GM21528 (cell line): ENCODE data around the gene RUNDC3A.
"Not testable (repeated sequence)": the region's sequence is repeated elsewhere in the genome, so short reads cannot be mapped to it uniquely, and the experiment has no call there.

Experiments
- ATAC-seq: cut with Tn5 transposase; IDR thresholded peaks from one replicate; pipeline ENCODE4 v1.9.1; 2021; ENCODE audit warnings: mild to moderate bottlenecking, moderate library complexity; ENCODE audit not compliant: unreplicated experiment, low FRiP score

Gene RUNDC3A

DNA sequence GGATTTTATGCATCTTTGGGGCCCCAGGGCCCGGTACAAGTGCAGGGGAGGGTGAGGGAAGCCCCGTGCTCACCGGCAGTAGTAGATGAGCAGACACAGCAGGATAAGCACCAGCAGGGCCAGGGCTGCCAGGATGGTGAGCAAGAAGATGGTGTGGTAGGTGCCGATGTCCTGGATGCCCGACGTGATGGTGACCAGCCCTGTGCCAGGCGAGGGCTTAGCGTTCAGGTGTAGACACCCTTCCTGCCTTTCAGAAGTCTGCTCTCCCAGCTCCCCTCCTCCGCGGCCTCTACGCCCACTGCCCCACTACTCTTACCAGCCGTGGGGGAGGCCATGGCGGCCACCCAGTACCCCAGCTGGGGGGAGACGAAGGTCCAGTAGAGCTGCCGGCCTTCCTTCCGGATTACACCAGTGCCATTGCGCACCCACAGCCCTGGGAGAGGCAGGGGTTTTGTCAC, 47.3 kb downstream of the RUNDC3A start:
- ATAC-seq, result no peak

DNA sequence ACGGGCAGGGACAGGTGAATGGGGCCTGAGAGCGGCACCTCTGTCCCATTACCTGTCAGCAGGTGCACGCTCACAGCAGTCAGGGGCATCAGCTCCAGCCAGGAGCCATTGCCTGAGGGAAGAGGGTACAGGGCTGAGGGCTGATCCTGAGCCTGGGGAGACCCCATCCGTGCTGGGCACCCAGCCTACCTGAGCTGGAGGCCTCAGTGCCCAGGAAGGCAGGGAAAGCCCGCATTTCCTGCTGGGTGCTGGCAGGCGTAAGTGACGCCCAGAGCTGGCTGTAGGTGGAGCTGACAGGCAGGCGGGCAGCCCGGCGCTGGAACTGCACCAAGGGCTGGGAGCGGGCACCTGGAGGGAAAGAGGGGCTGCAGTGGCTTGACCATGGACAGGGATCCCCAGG, 47.8 kb downstream of the RUNDC3A start:
- ATAC-seq, result no peak

DNA sequence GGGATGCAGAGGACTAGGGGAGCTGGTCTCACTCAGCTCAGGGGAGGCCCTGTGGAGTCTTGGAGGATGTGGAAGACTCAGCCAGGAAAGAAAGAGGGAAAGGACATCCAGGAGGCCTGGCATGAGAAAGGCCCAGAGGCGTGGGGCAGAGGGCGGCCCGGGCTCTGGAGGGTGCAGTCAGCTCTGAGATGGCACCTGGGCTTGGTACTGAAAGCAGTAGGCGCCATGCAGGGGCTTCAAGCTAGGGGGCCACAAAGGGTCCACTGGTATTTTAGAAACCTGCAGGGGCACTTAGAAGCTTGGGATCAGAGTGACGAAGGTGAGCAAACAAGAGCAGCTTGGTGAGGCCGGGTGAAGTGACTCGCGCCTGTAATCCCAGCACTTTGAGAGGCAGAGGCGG, 49.7 kb downstream of the RUNDC3A start:
- ATAC-seq, result no peak

DNA sequence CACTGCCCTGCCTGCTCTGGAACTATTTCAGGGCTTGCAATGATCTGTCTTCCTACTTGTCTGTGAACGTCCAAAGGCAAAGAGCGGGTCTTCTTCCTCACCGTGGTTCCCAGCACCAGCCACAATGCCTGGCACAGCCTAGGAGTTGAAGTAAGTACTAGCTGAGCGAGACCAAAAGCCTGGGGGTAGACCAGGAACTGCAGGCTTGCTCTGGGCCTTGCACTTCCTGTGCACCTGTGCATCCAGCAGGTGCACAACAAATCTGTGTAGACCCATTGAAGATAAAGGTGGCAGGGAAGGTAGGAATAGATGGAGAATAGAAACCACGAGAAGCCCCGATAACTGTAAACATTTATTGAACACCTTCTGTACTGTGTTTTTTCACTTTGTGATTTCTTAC, 50.6 kb downstream of the RUNDC3A start:
- no peak for ATAC-seq

DNA sequence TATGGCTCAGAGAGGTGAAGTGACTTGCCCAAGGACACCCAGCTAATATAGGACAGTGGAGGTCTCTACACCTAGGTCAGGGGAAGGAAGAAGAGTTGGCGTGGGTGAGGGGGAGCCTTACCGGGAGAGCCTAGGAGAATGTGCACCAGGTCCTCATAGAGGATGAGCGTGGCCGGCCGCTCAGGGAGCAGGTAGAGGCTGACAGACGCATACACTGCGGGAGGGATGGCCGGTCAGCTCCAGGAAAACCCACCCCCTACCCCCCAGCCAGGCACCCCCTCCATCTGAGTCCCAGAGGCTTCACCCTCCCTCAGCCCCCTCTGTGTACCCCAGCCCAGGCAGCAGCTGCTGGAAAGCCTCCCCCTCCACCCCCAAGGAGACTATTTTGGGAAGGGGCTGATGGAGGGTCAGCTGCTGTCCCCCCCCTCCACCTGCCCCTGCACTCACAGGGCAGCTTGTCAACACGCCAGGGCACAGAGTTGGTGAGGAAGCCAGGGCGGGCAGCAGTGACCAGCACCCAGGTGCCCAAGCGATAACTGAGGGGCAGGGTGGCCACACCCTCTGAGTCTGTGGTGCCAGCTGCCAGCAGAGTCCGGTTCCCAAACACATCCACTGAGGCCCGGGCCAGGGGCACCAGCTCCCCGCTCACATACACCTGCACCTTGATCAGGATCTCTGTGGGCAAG, 51.2 kb downstream of the RUNDC3A start:
- ATAC-seq, result no peak

DNA sequence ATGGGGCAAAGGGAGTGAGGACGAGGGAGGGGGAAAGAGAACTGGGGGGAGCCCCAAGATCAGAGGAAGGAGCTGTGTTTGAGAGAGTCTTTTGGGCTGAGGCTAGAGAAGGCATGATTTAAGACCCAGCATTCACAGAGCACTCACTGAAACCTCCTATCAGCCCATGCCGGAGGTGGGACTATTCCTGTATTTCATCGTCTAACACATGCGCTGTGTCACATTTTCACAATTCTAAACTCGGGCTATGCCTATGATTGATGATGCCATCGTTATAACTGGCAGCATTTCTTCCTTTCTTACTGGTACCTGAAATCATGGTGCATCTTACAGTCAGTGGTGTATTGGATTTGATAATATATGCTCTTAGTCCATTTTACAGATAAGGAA, 51.7 kb downstream of the RUNDC3A start:
- ATAC-seq, result no peak

DNA sequence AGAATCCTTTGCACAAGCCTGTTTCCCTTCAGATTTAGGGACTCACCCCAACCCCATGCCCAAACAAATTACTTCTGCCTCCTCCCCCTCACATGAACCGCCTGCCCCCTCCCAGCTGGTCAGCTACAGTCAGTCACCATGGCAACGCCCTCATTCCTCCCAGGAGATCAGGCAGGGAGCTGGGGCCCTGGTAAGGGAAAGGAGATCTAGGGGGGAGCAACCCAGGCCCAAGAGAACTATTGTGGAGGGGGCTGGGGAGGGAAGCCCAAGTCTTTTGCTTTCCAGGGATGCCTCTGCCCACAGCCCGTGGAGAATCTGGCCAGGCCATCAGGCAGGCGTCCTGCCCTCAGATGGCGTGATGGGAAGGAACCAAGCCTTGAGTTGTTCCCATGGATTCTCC, 52.4 kb downstream of the RUNDC3A start:
- ATAC-seq, result no peak

DNA sequence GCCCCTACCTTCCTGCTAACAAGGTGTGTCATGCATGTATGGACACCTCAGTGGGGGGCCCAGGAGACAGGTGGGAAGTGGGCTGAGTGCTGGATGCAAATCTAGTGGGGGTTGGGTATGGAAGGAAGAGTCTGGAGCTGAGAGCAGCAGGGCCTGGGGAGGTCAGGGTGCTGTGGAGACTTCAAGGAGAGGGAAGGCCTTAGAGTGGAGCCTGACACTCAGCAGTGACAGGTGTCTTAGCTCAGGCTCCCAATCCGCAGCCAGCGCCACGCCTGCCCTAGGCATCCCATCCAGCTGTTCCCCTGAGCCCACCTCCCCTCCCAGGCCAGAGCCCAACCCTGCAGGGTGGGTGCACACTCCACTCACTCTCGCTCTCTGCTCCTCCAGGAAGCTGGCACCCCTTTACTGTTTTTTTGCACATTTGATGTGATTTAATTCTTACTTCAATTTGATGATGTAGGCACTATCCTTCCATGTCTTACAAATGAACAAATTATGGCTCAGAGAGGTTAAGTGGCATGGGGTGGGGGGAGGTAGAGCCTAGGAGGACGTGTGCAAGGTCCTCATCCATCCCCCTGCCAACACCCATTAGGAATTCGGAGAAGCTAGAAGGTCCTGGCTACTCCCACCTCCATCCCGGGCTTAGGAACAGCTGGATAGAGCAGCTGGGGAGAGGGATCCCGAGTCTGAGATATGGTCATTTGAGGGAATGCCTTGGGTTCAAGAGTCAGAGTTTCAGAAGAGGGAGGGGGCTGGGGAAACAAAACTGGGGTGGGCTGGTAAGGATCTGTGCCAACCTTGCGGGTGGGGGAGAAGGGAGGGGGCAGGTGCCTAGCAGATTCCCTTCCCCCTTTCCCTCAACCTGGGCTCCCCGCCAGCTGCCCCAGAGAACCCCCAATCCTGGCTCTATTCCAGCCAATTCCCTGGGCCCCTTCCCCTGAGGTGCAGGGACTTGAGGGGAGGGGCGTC, 53.2 kb downstream of the RUNDC3A start:
- no peak for ATAC-seq

DNA sequence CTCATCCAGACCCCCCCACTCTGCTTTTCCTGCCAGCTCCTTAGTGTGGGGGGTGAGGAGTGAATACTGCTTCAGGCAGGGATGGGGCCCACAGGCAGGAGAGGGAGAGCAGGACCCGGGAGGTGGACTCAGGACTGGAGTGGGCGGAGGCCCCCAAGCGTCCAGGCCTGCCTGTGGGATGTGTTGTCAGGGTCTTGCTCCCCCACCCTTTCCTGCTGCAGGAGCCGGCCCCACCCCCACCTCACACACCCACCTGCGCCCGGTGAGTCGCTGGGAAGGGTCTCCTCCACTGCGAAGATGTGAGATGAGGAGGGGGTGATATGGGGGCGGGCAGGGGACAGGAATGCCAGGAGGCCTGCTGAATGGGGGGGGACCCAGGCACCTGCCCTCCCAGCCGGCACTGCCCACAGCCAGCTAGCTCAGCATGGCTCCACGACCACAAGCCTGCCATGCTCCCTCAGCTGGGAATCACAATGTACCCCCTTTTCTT, 54.1 kb downstream of the RUNDC3A start:
- no peak for ATAC-seq

DNA sequence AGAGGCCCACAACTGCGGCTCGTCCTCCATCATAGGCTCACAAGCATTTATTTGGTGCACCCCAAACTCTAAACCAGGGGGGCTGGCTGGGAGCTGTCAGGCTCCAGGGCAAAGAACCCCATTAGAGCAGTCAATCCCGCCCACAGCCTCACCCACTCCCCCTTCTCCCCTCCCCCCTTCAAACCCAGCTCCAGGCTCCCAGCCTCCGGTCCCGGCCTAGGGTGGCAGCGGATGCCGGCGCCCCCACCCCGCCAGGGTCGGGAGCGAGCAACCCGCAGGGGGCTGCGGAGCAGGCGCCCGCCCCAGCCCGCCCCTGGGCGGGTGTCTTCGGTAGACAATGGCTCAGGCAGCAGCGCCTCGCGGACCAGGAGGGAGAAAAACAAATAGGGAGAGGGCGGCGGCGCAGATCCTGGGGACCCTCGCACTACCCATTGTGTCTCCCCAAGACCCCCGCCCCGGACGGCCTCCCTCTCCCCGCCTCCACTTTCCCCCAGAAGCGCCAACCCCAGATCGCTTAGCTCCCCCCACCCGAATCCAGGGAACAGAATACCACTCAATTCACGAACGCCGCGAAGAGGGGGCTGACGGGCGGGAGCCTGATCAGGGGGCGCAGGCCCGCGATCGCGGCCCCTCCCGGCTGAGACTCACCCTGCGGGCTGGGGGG, 54.7 kb downstream of the RUNDC3A start:
- no peak for ATAC-seq

DNA sequence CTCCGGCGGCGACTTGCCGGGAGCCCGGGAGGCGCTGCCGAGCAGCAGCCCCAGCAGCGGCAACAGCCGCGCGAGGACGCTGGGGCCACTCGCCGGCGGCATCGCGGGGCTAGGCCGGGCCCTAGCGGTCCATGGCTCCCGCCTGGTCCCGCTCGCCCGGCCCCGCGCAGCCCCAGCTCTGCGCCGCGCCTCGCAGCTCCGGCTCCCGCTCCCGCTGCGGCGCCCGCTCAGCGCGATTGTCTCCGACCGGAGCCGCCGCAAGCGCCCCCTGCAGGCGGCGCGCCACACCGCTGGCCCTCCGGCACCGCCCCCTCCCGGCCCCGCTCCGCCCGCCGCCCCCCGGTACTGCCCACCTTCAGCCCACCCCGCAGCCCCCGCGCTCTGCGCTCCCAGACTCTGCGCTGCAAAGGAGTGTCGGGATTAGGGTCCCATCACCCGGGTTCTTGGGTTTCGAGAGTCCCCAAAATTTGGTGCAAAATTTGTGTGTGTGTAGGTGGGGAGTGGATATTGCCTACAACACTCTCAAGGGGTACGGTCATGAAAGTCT, 55.3 kb downstream of the RUNDC3A start, which contains the start of gene FAM171A2:
TSS of gene FAM171A2 (minus strand) at position 241 of the 547 bp plus-strand sequence. CDS start at position 102, 139 bp downstream.
- no peak for ATAC-seq

DNA sequence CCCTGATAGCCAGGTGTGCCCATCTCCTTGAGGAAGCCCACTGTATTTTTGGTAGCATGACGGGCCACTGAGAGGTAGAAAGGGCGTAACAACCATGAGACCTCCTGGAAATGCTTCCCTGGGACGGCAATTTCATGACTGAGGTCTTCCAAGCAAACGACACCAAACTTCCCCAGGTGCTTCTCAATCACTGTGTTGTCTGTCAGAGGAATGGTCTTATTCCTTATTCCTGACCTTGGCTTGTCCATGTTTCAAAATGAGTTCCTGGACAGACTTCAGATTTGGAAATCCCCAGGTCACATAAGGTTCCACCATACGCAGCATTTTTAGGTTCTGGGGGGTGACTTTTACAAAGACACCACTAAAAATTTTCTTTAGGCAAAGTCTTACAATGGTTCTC, 56.6 kb downstream of the RUNDC3A start:
- not testable (repeated sequence) for ATAC-seq

DNA sequence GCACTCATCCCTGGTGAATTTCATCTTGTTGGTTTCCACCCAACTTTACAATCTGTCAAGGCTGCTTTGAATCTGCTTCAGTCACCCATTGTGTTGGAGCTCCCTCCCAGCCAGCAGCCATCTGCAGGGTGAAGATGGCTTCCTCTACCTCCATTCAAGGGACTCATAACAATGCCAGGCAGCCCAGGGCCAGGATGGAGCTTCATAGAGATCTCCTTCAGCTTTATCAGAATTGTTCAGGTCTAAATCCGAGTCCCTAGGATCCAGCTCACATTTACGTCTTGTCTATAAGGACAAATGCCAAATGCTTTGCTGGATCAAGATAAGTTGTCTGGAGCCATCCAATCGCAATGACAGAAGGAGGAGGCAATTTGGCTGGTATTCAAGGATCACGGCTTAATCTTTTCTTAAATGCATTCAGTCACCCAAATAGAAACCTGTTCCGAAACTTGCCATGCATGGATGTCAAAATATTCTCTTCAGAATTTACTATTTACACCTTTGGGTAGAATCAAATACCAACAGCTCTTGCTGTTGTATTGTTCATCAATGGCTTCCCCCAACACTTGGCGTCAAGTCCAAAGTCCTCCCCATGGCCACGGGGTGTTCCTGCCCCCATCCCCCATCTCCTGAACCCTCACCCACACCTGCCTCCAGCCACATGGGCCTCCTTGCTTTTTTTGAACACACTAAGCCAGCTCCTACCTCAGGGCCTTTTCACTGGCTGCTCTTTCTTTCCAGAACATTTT, 59.0 kb downstream of the RUNDC3A start:
- no peak for ATAC-seq
